Stimulated activated CD4-positive, alpha-beta T cell treated with anti-CD3 and anti-CD28 coated beads, Interleukin-4, amount 100 ng/mL, for 48 hours (primary cell): ENCODE data around the gene SPNS1.
"Not testable (repeated sequence)": the region's sequence is repeated elsewhere in the genome, so short reads cannot be mapped to it uniquely, and the experiment has no call there.

Source experiments
- DNase-seq, 2 donors: peaks; one replicate each; pipeline ENCODE4 v3.0.0-alpha.2; 2020; ENCODE audit warnings: low read depth in 2 of 2

Gene SPNS1

GRCh38 chr16:28974437-28975157 is at the start of gene SPNS1:
Gene SPNS1 (plus strand): TSS chr16:28974778. CDS start chr16:28975152, 374 bp downstream.
- DNase-seq: peak; percentile 89 to 94

DNA sequence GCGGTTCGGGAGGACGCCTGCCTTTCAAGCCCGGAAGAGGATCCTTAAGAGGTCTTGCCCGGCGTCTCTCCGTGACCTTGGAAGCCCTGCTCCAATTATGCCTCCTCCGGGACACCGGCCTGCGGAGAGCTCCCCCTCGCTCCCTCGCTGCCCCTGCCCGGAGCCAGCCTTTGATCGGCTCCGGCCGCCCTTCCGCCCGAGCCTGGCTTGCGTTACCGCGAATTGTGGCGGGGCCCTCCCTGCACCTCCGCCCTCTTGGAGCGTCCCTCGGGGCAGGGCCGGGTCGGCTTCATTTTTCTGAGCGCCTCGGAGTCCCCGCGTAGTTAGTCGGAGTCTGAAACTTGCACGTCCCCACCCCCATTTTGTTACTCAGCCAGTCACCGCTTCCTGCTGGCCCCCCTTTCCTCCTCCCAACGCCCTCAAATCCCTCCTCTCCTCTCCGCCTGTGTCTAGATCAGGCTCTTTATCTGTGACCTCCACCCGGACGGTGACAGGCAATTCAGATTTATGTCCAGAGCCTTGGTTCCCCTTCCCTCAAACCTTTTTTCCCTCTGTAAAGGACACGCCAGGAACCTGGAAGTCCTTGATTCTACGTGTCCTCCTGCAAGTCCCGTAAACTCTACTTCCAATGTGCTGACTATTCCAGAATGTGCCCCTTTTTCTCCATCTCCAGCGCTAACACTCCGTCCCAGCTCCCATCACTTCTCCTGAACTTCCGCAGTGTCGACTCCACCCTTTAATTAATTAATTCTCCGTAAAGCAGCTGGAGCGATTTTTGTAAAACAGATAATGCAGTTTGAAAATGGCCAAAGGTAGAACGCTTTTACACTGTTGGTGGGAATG is 49.0 kb upstream of the SPNS1 start:
- DNase-seq: peak; percentile 66 to 77

GRCh38 chr16:28926284-28926683 is 48.3 kb upstream of the SPNS1 start:
- not testable (repeated sequence) for DNase-seq

GRCh38 chr16:28927815-28928214 is 46.8 kb upstream of the SPNS1 start:
- DNase-seq: no peak

DNA sequence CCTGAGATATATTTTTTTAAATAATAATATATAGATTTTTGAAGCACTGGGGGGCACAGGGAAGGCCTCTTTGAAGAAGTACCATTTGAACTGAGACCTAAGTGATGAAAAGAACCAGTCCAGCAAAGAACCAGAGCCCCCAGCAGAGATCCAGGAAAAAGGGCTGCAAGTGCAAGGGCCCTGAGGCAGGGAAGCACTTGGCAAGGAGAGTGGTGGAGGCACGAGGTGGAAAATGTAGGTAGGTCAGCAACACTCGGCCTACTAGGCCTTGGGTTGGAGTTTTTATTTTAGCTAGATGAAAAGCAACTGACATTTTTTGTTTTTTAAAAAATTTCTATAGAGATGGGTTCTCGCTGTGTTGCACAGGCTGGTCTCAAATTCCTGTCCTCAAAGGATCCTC is 44.4 kb upstream of the SPNS1 start:
- DNase-seq: no peak

GRCh38 chr16:28930652-28931051 is 43.9 kb upstream of the SPNS1 start:
- no peak for DNase-seq

- no peak for DNase-seq
Measured at GRCh38 chr16:28931801-28932225, 42.8 kb upstream of the SPNS1 start, which contains the start of gene CD19. Gene CD19 (plus strand): TSS chr16:28931971. CDS start chr16:28932001, 30 bp downstream.

- no peak for DNase-seq
Measured at GRCh38 chr16:28932339-28933141, 42.0 kb upstream of the SPNS1 start.

- DNase-seq: no peak
Measured at GRCh38 chr16:28933171-28933570, 41.4 kb upstream of the SPNS1 start.

DNA sequence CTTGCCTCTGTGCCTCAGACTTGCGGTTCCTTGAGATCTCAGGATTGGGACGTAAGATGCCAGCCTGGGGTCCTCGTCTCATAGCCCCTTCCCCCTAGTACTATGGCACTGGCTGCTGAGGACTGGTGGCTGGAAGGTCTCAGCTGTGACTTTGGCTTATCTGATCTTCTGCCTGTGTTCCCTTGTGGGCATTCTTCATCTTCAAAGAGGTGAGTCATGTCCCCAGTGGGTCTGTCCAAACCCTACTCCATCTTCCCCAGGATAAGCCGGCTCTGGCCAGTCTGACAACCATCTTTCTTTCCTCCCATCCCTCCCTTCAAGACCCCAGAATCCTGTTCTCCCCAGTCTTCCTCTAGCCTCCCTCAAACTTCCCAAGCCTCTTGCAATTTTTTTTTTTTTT is 39.2 kb upstream of the SPNS1 start:
- DNase-seq: no peak

DNA sequence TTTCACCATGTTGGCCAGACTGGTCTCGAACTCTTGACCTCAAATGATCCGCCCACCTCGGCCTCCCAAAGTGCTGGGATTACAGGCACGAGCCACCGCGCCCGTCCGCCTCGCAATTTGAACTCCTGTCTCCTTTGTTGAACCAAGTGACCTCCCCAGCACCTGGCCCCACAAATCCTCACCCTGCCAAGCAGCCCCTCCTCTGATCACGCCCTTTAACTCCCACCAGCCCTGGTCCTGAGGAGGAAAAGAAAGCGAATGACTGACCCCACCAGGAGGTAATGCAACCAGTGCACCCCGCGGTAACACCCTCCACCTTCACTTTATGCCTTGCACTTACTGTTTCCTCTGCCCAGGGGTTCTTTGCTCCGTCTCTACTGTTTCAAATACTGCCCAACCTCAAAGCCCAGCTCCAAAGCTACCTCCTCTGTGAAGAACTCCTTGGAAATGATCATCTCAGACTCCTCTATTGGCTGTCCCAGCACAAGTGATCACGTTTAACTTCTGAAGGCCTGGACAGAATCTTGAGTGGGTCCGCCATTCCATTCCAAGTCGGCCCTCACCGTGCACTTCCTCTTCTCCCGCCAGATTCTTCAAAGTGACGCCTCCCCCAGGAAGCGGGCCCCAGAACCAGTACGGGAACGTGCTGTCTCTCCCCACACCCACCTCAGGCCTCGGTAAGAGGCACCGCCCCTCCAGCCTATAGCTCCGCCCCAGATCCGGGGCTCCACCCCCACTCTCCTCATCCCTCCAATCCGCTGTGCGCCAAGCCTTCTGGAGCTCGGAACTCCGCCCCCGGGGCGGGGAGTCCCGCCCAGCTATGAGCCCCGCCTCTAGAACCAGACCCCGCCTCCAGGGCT is 38.4 kb upstream of the SPNS1 start:
- DNase-seq: peak; percentile 76 to 94

GRCh38 chr16:28936784-28937155 is 37.8 kb upstream of the SPNS1 start:
- no peak for DNase-seq

GRCh38 chr16:28937222-28937876 is 37.2 kb upstream of the SPNS1 start:
- no peak for DNase-seq

- no peak for DNase-seq
Measured at GRCh38 chr16:28938721-28939120, 35.9 kb upstream of the SPNS1 start.

DNA sequence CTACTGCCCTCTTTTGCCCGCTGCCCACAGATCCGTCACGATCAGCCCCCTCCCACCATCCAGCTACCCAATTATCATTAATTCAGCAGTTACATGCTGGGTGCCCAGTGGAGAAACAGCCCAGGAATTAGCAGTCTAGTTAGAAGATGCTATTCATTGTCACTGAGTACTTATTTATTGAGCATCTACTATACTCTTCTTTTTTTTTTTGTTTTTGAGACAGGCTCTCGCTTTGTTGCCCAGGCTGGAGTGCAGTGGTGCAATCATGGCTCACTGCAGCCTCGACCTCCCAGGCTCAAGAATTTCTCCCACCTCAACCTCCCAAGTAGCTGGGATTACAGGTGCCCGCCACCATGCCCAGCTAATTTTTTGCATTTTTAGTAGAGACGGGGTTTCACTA is 34.8 kb upstream of the SPNS1 start:
- DNase-seq: not testable (repeated sequence)

DNA sequence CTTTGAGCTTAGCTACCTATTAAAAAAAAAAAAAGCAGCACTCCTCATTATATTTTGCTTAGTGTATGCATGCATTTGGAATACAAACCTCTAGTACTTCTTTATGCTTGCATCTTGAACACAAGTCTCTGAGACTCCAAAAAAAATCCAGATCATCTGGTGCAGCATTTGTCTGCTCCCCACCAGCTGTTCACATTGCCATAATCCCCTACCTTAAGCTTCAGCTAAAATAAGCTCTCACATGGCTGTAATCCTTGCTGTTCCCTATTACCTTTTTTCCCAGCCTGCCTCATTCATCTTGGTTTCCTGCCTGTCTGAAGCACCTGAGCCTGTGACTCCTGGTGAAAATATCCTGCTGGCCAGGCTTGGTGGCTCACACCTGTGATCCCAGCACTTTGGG is 31.3 kb upstream of the SPNS1 start:
- DNase-seq: no peak

GRCh38 chr16:28946681-28947080 is 27.9 kb upstream of the SPNS1 start:
- no peak for DNase-seq

DNA sequence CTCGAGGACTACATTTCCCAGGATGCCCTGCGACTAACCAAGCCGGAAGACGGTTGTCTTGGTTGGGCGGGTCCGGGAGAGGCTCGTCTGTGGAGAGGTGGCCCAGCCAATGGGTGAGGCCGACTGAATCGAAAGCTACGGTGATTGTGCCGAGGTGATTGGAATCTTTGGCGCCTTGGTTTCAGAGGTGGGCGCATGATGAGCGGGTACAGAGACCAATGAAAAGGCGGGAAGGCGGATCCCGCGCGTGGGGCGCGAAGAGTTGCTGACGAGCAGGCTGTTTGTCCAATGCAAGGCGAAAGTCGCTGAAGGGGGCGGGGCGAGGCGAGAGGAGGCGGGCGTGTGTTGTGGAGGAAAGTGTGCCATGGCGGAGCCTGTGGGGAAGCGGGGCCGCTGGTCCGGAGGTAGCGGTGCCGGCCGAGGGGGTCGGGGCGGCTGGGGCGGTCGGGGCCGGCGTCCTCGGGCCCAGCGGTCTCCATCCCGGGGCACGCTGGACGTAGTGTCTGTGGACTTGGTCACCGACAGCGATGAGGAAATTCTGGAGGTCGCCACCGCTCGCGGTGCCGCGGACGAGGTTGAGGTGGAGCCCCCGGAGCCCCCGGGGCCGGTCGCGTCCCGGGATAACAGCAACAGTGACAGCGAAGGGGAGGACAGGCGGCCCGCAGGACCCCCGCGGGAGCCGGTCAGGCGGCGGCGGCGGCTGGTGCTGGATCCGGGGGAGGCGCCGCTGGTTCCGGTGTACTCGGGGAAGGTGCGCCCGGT is 23.7 kb upstream of the SPNS1 start, which contains the start of gene NFATC2IP:
Gene NFATC2IP, plus strand, starts transcription at position 290 of the 762 bp plus-strand sequence. Its CDS starts 75 bp downstream, at position 365.
- peak; percentile 99 to 100 for DNase-seq

GRCh38 chr16:28951410-28951943 is 23.1 kb upstream of the SPNS1 start:
- DNase-seq: peak in 1 of 2 donors; percentile 22
